ENCODE measurements around the gene SOX21. TPM values are rescaled to one million over a fixed set of nuclear protein-coding genes. Genes with fewer than 3 reads are reported as not detected.
"Not testable (repeated sequence)": the region's sequence is repeated elsewhere in the genome, so short reads cannot be mapped to it uniquely, and the experiment has no call there.

SOX21 gene
- total RNA-seq, 2 experiments from 2014 or later = not detected

DNA sequence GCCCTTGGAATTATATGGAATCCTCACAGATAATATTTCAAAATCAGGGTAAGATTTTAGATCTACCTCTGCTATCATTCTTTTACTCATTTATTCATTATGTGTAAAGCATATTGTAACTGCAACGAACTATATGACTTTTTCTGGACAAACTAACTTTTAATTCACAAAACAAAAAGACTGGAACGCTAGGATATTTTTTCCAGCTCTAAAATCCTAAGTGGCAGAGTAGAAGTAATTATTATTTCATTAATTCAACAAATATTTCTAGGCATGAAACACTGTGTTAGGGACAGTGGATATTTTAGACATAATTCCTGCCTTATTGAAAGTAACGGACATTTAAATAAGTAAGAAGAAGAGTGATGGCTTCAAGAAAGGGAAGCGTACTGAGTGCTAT, 26.9 kb upstream of the SOX21 start:
- Mint-ChIP-seq H3K9me3 (no peaks in the 10 kb centered on the region), H3K27me3 (peaks cover 26% of the 10 kb centered on the region), H3K36me3 (ENCODE audit: low read depth) (no peaks in the 10 kb centered on the region), H3K27ac (no peak overlapping the region), H3K4me1 (ENCODE audit: low read depth) (no peaks in the 10 kb centered on the region), H3K4me3 (no peak overlapping the region)
- ChIA-PET POLR2A (no interaction called here), CTCF (no interaction called here)
- H3K36me3 ChIP-seq (ENCODE audit: insufficient read depth, low read length) = no peaks in the 10 kb centered on the region
- H3K27ac ChIP-seq (ENCODE audit: low read depth in 1 of 2, low read length in 2 of 2) = no peak overlapping the region
- no peaks in the 10 kb centered on the region for H3K4me1 ChIP-seq (ENCODE audit: insufficient read depth, low read length)
- peaks cover 0 to 20% of the 10 kb centered on the region in 2 experiments for H3K27me3 ChIP-seq (ENCODE audit: control insufficient read depth in 1 of 2, insufficient read depth in 2 of 2, low read length in 2 of 2)
- H3K4me3 ChIP-seq (ENCODE audit: low read length) = no peak overlapping the region
- no peak for ATAC-seq (ENCODE audit: poor library complexity)
- intact Hi-C loops (cut with DNase I, micrococcal nuclease) = no loop called here
- DNase-seq = no peak
- H3K9me3 ChIP-seq (ENCODE audit: control insufficient read depth in 1 of 2, insufficient read depth in 1 of 2, low read length in 2 of 2) = no peaks in the 10 kb centered on the region
- TF ChIP-seq, protein P1, sequence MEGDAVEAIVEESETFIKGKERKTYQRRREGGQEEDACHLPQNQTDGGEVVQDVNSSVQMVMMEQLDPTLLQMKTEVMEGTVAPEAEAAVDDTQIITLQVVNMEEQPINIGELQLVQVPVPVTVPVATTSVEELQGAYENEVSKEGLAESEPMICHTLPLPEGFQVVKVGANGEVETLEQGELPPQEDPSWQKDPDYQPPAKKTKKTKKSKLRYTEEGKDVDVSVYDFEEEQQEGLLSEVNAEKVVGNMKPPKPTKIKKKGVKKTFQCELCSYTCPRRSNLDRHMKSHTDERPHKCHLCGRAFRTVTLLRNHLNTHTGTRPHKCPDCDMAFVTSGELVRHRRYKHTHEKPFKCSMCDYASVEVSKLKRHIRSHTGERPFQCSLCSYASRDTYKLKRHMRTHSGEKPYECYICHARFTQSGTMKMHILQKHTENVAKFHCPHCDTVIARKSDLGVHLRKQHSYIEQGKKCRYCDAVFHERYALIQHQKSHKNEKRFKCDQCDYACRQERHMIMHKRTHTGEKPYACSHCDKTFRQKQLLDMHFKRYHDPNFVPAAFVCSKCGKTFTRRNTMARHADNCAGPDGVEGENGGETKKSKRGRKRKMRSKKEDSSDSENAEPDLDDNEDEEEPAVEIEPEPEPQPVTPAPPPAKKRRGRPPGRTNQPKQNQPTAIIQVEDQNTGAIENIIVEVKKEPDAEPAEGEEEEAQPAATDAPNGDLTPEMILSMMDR (IDR thresholded peaks at IDR 0.05) = no peak

DNA sequence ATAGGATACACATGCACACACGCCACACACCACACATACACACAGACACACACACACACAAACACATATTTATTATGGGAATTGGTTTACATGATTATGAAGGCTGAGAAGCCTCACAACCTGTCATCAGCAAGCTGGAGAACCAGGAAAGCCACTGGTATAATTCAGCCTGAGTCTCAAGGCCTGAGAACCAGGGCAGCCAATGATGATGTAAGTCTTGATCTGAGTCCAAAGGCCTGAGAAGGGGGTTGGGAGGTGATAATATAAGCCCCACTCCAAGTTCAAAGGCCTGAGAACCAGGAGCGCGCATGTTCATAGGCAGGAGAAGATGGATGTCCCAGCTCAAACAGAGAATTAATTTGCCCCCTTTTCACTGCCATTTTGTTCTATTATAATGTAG, 18.7 kb upstream of the SOX21 start:
- ChIA-PET POLR2A (no interaction called here), CTCF (no interaction called here)
- no peak for ATAC-seq (ENCODE audit: poor library complexity)
- Histone ChIP-seq H3K4me1 (ENCODE audit: insufficient read depth, low read length) (no peaks in the 10 kb centered on the region), H3K27ac (ENCODE audit: low read depth in 1 of 2, low read length in 2 of 2) (no peak overlapping the region), H3K36me3 (ENCODE audit: insufficient read depth, low read length) (no peaks in the 10 kb centered on the region), H3K9me3 (ENCODE audit: control insufficient read depth in 1 of 2, insufficient read depth in 1 of 2, low read length in 2 of 2) (peaks cover 0 to 2% of the 10 kb centered on the region in 2 experiments), H3K4me3 (ENCODE audit: low read length) (no peak overlapping the region), H3K27me3 (ENCODE audit: control insufficient read depth in 1 of 2, insufficient read depth in 2 of 2, low read length in 2 of 2) (no peaks in the 10 kb centered on the region)
- peaks cover 20% of the 10 kb centered on the region for H3K27me3 Mint-ChIP-seq
- no peak for DNase-seq
- no peaks in the 10 kb centered on the region for H3K4me1 Mint-ChIP-seq (ENCODE audit: low read depth)
- H3K36me3 Mint-ChIP-seq (ENCODE audit: low read depth) = no peaks in the 10 kb centered on the region
- TF ChIP-seq, protein P1 (IDR thresholded peaks at IDR 0.05) = no peak
- H3K4me3 Mint-ChIP-seq = no peak overlapping the region
- H3K27ac Mint-ChIP-seq = no peak overlapping the region
- intact Hi-C loops (cut with DNase I, micrococcal nuclease) = no loop called here
- H3K9me3 Mint-ChIP-seq = peaks cover 5% of the 10 kb centered on the region

DNA sequence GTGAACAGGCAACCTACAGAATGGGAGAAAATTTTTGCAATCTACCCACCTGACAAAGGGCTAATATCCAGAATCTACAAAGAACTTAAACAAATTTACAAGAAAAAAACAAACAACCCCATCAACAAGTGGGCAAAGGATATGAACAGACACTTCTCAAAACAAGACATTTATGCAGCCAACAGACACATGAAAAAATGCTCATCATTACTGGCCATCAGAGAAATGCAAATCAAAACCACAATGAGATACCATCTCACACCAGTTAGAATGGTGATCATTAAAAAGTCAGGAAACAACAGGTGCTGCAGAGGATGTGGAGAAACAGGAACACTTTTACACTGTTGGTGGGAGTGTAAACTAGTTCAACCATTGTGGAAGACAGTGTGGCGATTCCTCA, 17.6 kb upstream of the SOX21 start:
- POLR2A ChIA-PET; H3K4me1 ChIP-seq (ENCODE audit: insufficient read depth, low read length); H3K36me3 ChIP-seq (ENCODE audit: insufficient read depth, low read length); intact Hi-C loops (cut with DNase I, micrococcal nuclease); ATAC-seq (ENCODE audit: poor library complexity); H3K4me1 Mint-ChIP-seq (ENCODE audit: low read depth); CTCF ChIA-PET; H3K27ac ChIP-seq (ENCODE audit: low read depth in 1 of 2, low read length in 2 of 2); H3K4me3 Mint-ChIP-seq; H3K27ac Mint-ChIP-seq; H3K9me3 Mint-ChIP-seq; DNase-seq; H3K27me3 ChIP-seq (ENCODE audit: control insufficient read depth in 1 of 2, insufficient read depth in 2 of 2, low read length in 2 of 2); H3K9me3 ChIP-seq (ENCODE audit: control insufficient read depth in 1 of 2, insufficient read depth in 1 of 2, low read length in 2 of 2); H3K36me3 Mint-ChIP-seq (ENCODE audit: low read depth); H3K4me3 ChIP-seq (ENCODE audit: low read length): not testable (repeated sequence)
- H3K27me3 Mint-ChIP-seq = peaks cover 20% of the 10 kb centered on the region

DNA sequence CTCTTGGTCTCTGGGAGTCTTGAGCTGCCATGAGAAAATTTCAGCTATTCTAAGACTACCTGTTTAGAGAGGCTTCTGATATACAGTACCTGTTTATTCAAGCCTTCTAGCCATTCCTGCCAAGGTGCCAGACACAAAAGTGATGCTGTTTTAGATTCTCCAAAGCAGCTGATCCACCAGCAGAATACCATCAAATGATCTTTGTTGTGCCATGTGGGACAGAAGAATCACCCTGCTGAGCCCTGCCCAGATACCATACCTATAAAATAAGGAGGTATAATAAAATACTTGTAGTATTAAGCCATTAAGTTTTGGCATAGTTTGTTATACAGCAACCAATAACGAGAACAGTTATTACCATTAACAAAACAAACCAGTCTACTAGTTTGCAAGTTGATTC, 14.1 kb upstream of the SOX21 start:
- no peak overlapping the region for H3K27ac ChIP-seq (ENCODE audit: low read depth in 1 of 2, low read length in 2 of 2)
- Mint-ChIP-seq H3K36me3 (ENCODE audit: low read depth) (no peaks in the 10 kb centered on the region), H3K27ac (no peak overlapping the region), H3K4me3 (no peak overlapping the region), H3K4me1 (ENCODE audit: low read depth) (no peaks in the 10 kb centered on the region), H3K27me3 (peaks cover 42% of the 10 kb centered on the region), H3K9me3 (peaks cover 8% of the 10 kb centered on the region)
- CTCF ChIA-PET = no interaction called here
- H3K4me3 ChIP-seq (ENCODE audit: low read length) = no peak overlapping the region
- no peaks in the 10 kb centered on the region for H3K36me3 ChIP-seq (ENCODE audit: insufficient read depth, low read length)
- DNase-seq (no peak), ATAC-seq (ENCODE audit: poor library complexity) (no peak)
- no peaks in the 10 kb centered on the region for H3K4me1 ChIP-seq (ENCODE audit: insufficient read depth, low read length)
- peaks cover 0 to 7% of the 10 kb centered on the region in 2 experiments for H3K9me3 ChIP-seq (ENCODE audit: control insufficient read depth in 1 of 2, insufficient read depth in 1 of 2, low read length in 2 of 2)
- H3K27me3 ChIP-seq (ENCODE audit: control insufficient read depth in 1 of 2, insufficient read depth in 2 of 2, low read length in 2 of 2) = peaks cover 8 to 12% of the 10 kb centered on the region in 2 experiments
- POLR2A ChIA-PET = no interaction called here
- intact Hi-C loops (cut with DNase I, micrococcal nuclease) = no loop called here
- TF ChIP-seq, protein P1 (IDR thresholded peaks at IDR 0.05) = no peak
